ENCODE measurements around the gene DUSP16.
"Not testable (repeated sequence)": the region's sequence is repeated elsewhere in the genome, so short reads cannot be mapped to it uniquely, and the experiment has no call there.

DUSP16 gene

DNA sequence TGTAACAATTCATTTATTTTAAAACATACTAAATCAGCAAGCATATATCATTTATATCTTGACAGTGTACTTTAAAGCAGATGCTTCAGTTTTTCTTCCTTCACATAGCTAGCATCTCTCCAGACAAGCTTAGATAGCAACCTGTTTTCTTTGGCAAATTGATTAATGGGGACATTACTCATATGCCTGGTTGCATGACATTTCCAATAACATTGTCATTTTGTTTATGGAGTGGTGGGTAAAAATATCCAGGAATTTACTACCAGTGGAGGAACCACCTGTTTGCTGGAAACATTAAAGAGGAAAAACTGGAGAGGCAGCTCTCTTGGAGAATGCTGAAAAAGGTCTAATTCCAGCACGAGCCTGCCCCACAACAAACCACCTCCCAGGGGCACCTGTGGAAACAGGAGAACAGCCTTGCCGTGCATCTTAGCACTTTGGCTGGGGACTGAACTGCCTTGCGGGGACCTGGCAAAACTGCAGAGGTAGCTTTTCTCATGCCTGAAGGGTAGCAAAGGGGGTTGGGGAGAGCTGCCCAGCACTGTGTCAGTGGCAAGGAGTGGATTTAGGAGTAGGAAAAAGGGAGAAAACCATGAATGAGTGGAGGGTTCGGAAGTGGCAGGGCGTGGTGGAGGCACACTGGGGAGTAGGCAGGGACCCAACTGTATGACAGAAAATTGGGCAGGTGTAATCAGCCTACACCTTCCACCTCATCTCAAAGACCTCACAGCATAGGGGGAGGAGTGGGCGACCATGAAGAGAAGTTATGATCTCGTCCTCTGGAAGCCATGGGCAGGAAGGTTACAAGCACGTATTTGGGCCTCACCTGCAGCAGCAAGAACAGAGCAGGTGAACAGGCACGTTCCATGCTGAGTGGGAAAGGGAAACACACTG is 37.3 kb upstream of the DUSP16 start:
- Histone ChIP-seq H3K27me3 (ENCODE audit: control insufficient read depth, insufficient read depth, low read length, poor library complexity, severe bottlenecking) (no peaks in the 10 kb centered on the region), H3K4me3 (ENCODE audit: insufficient read depth, low read depth, low read length) (no peak overlapping the region), H3K36me3 (ENCODE audit: control insufficient read depth, insufficient read depth, low read length) (no peaks in the 10 kb centered on the region), H3K27ac (ENCODE audit: insufficient read depth, low read depth, low read length, poor library complexity, severe bottlenecking) (no peak overlapping the region), H3K9me3 (ENCODE audit: control insufficient read depth, low read length) (no peaks in the 10 kb centered on the region), H3K4me1 (ENCODE audit: control insufficient read depth, insufficient read depth, low read length) (no peaks in the 10 kb centered on the region)
- whole genome bisulfite sequencing, 2 experiments = 81 to 83% methylated on average over 9 of the region's 9 CpGs

- H3K4me3 ChIP-seq (ENCODE audit: insufficient read depth, low read depth, low read length) = no peak overlapping the region
- WGBS, 2 experiments = 95% methylated on average over 2 to 3 of the region's 3 CpGs
- no peaks in the 10 kb centered on the region for H3K9me3 ChIP-seq (ENCODE audit: control insufficient read depth, low read length)
- no peaks in the 10 kb centered on the region for H3K4me1 ChIP-seq (ENCODE audit: control insufficient read depth, insufficient read depth, low read length)
- H3K36me3 ChIP-seq (ENCODE audit: control insufficient read depth, insufficient read depth, low read length) = no peaks in the 10 kb centered on the region
- H3K27me3 ChIP-seq (ENCODE audit: control insufficient read depth, insufficient read depth, low read length, poor library complexity, severe bottlenecking) = no peaks in the 10 kb centered on the region
- no peak overlapping the region for H3K27ac ChIP-seq (ENCODE audit: insufficient read depth, low read depth, low read length, poor library complexity, severe bottlenecking)
Measured at GRCh38 chr12:12598864-12599263, 36.2 kb upstream of the DUSP16 start.

DNA sequence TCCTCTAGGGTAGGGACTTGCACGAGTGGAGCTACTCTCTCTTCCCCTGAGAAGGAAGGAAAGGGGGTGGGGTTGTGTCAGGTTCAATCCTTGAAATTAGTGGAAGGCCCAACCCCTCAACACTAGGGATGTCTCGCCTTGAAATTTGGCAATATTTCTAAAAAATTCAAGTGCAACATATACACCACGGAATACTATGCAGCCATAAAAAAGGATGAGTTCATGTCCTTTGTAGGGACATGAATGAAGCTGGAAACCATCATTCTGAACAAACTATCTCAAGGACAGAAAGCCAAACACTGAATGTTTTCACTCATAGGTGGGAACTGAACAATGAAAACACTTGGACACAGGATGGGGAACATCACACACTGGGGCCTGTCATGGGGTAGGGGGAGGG is 33.9 kb upstream of the DUSP16 start:
- not testable (repeated sequence) for H3K27ac ChIP-seq (ENCODE audit: insufficient read depth, low read depth, low read length, poor library complexity, severe bottlenecking); H3K27me3 ChIP-seq (ENCODE audit: control insufficient read depth, insufficient read depth, low read length, poor library complexity, severe bottlenecking); H3K9me3 ChIP-seq (ENCODE audit: control insufficient read depth, low read length); H3K4me3 ChIP-seq (ENCODE audit: insufficient read depth, low read depth, low read length); H3K4me1 ChIP-seq (ENCODE audit: control insufficient read depth, insufficient read depth, low read length); H3K36me3 ChIP-seq (ENCODE audit: control insufficient read depth, insufficient read depth, low read length)
- 89% methylated on average over 2 to 3 of the region's 3 CpGs for WGBS, 2 experiments

GRCh38 chr12:12595929-12596328 is 33.3 kb upstream of the DUSP16 start:
- not testable (repeated sequence) for H3K9me3 ChIP-seq (ENCODE audit: control insufficient read depth, low read length); H3K36me3 ChIP-seq (ENCODE audit: control insufficient read depth, insufficient read depth, low read length); H3K27me3 ChIP-seq (ENCODE audit: control insufficient read depth, insufficient read depth, low read length, poor library complexity, severe bottlenecking); H3K27ac ChIP-seq (ENCODE audit: insufficient read depth, low read depth, low read length, poor library complexity, severe bottlenecking); H3K4me3 ChIP-seq (ENCODE audit: insufficient read depth, low read depth, low read length); H3K4me1 ChIP-seq (ENCODE audit: control insufficient read depth, insufficient read depth, low read length)
- WGBS, 2 experiments = 87 to 100% methylated on average over 1 to 2 of the region's 2 CpGs

DNA sequence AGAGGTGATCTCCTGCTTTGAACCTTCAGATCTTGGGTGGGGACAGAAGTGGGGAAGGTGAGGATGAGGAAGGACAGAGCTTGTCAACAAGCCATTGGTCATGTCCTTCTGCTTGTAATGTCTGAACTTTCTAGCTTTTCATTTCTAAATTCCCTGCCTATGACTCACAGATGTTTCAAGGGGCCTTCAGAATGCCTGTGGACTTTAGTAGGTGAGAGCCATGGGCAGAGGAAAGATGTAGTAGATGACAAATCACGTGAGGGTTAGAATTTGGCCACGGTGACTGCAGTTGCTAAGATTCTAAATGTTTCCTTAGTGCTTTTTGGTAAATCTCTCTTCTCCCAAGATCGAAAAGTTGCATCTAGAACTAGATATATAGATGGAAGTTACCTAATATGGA is 30.3 kb upstream of the DUSP16 start:
- Histone ChIP-seq H3K4me1 (ENCODE audit: control insufficient read depth, insufficient read depth, low read length) (no peaks in the 10 kb centered on the region), H3K27ac (ENCODE audit: insufficient read depth, low read depth, low read length, poor library complexity, severe bottlenecking) (no peak overlapping the region), H3K9me3 (ENCODE audit: control insufficient read depth, low read length) (no peaks in the 10 kb centered on the region), H3K36me3 (ENCODE audit: control insufficient read depth, insufficient read depth, low read length) (no peaks in the 10 kb centered on the region), H3K27me3 (ENCODE audit: control insufficient read depth, insufficient read depth, low read length, poor library complexity, severe bottlenecking) (no peaks in the 10 kb centered on the region), H3K4me3 (ENCODE audit: insufficient read depth, low read depth, low read length) (no peak overlapping the region)
- WGBS, 2 experiments = 85 to 89% methylated on average over 3 of the region's 3 CpGs

GRCh38 chr12:12590961-12591360 is 28.3 kb upstream of the DUSP16 start:
- no peaks in the 10 kb centered on the region for H3K27me3 ChIP-seq (ENCODE audit: control insufficient read depth, insufficient read depth, low read length, poor library complexity, severe bottlenecking)
- H3K27ac ChIP-seq (ENCODE audit: insufficient read depth, low read depth, low read length, poor library complexity, severe bottlenecking) = no peak overlapping the region
- H3K4me1 ChIP-seq (ENCODE audit: control insufficient read depth, insufficient read depth, low read length) = no peaks in the 10 kb centered on the region
- H3K9me3 ChIP-seq (ENCODE audit: control insufficient read depth, low read length) = no peaks in the 10 kb centered on the region
- no peaks in the 10 kb centered on the region for H3K36me3 ChIP-seq (ENCODE audit: control insufficient read depth, insufficient read depth, low read length)
- 93 to 96% methylated on average over 6 of the region's 6 CpGs for WGBS, 2 experiments
- H3K4me3 ChIP-seq (ENCODE audit: insufficient read depth, low read depth, low read length) = no peak overlapping the region

DNA sequence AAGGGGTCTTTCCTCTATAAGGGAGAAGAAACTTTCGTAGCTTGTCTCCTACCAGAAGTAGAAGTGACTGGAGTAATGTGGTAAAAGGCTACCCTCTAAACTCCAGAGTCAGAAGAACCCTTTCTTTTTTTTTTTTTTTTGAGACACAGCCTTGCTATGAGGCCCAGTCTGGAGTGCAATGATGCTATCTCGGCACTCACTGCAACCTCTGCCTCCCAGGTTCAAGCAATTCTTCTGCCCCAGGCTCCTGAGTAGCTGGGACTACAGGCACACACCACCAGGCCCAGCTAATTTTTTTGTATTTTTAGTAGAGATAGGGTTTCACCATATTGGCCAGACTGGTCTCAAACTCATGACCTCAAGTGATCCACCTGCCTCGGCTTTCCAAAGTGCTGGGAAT is 25.8 kb upstream of the DUSP16 start:
- not testable (repeated sequence) for H3K27ac ChIP-seq (ENCODE audit: insufficient read depth, low read depth, low read length, poor library complexity, severe bottlenecking); H3K4me3 ChIP-seq (ENCODE audit: insufficient read depth, low read depth, low read length); H3K36me3 ChIP-seq (ENCODE audit: control insufficient read depth, insufficient read depth, low read length); H3K4me1 ChIP-seq (ENCODE audit: control insufficient read depth, insufficient read depth, low read length); H3K27me3 ChIP-seq (ENCODE audit: control insufficient read depth, insufficient read depth, low read length, poor library complexity, severe bottlenecking); H3K9me3 ChIP-seq (ENCODE audit: control insufficient read depth, low read length)
- 83 to 99% methylated on average over 2 to 3 of the region's 3 CpGs for WGBS, 2 experiments

GRCh38 chr12:12587878-12588277 is 25.2 kb upstream of the DUSP16 start:
- Histone ChIP-seq H3K4me3 (ENCODE audit: insufficient read depth, low read depth, low read length) (no peak overlapping the region), H3K27ac (ENCODE audit: insufficient read depth, low read depth, low read length, poor library complexity, severe bottlenecking) (no peak overlapping the region), H3K27me3 (ENCODE audit: control insufficient read depth, insufficient read depth, low read length, poor library complexity, severe bottlenecking) (no peaks in the 10 kb centered on the region), H3K4me1 (ENCODE audit: control insufficient read depth, insufficient read depth, low read length) (no peaks in the 10 kb centered on the region), H3K9me3 (ENCODE audit: control insufficient read depth, low read length) (no peaks in the 10 kb centered on the region), H3K36me3 (ENCODE audit: control insufficient read depth, insufficient read depth, low read length) (no peaks in the 10 kb centered on the region)
- WGBS, 2 experiments = 92 to 95% methylated on average over 1 of the region's 1 CpG

GRCh38 chr12:12586879-12587675 is 24.4 kb upstream of the DUSP16 start:
- H3K4me1 ChIP-seq (ENCODE audit: control insufficient read depth, insufficient read depth, low read length) = no peaks in the 10 kb centered on the region
- H3K4me3 ChIP-seq (ENCODE audit: insufficient read depth, low read depth, low read length) = no peak overlapping the region
- H3K27me3 ChIP-seq (ENCODE audit: control insufficient read depth, insufficient read depth, low read length, poor library complexity, severe bottlenecking) = no peaks in the 10 kb centered on the region
- H3K27ac ChIP-seq (ENCODE audit: insufficient read depth, low read depth, low read length, poor library complexity, severe bottlenecking) = no peak overlapping the region
- H3K9me3 ChIP-seq (ENCODE audit: control insufficient read depth, low read length) = no peaks in the 10 kb centered on the region
- WGBS, 2 experiments = 89 to 95% methylated on average over 8 of the region's 8 CpGs
- H3K36me3 ChIP-seq (ENCODE audit: control insufficient read depth, insufficient read depth, low read length) = no peaks in the 10 kb centered on the region

GRCh38 chr12:12585115-12585863 is 22.6 kb upstream of the DUSP16 start:
- Histone ChIP-seq H3K9me3 (ENCODE audit: control insufficient read depth, low read length) (no peaks in the 10 kb centered on the region), H3K27ac (ENCODE audit: insufficient read depth, low read depth, low read length, poor library complexity, severe bottlenecking) (no peak overlapping the region), H3K36me3 (ENCODE audit: control insufficient read depth, insufficient read depth, low read length) (no peaks in the 10 kb centered on the region), H3K4me1 (ENCODE audit: control insufficient read depth, insufficient read depth, low read length) (no peaks in the 10 kb centered on the region), H3K4me3 (ENCODE audit: insufficient read depth, low read depth, low read length) (no peak overlapping the region), H3K27me3 (ENCODE audit: control insufficient read depth, insufficient read depth, low read length, poor library complexity, severe bottlenecking) (no peaks in the 10 kb centered on the region)
- WGBS, 2 experiments = 96 to 98% methylated on average over 2 of the region's 2 CpGs
